H1 (cell line): ENCODE results near the gene DNLZ. TPM values are rescaled to one million over a fixed set of nuclear protein-coding genes. Genes with fewer than 3 reads are reported as not detected.

Experiments
- CTCF ChIA-PET: fragments of 300-600 bp; sonication (Branson Sonifier 250); formaldehyde crosslinking; loops from one replicate; lab custom pipeline; 2021; ENCODE audit not compliant: partially characterized antibody; lab: Charles Lee
- POLR2A ChIA-PET: fragments of 300-600 bp; sonication (Branson Sonifier 250); formaldehyde crosslinking; loops from one replicate; lab custom pipeline; 2021; ENCODE audit warnings: inconsistent platforms; ENCODE audit not compliant: partially characterized antibody; lab: Charles Lee
- DNase-seq, 2 experiments: peaks; one replicate each; pipeline versions ENCODE4 v3.0.0 to v3.0.0-alpha.2; 2010 to 2022; ENCODE audit warnings: low spot score in 2 of 2, low read depth in 1 of 2, mixed read lengths in 1 of 2
- FAIRE-seq: peaks from 2 replicates; lab custom pipeline; 2011; peaks lifted over from hg19 to GRCh38; lab: Jason Lieb, UNC
- H2AFZ ChIP-seq: 2 replicates; pipeline ENCODE4 v1.8.1; 2012; ENCODE audit warnings: low read length, inconsistent platforms
- H2AK5ac ChIP-seq: 2 replicates; pipeline ENCODE4 v1.6.1; 2013; ENCODE audit warnings: low read depth, low read length
- H2BK120ac ChIP-seq: replicated peaks from 2 replicates; pipeline ENCODE3; 2013; ENCODE audit warnings: low read depth, low read length, inconsistent platforms
- H2BK12ac ChIP-seq: 2 replicates; pipeline ENCODE4 v1.6.1; 2013; ENCODE audit warnings: low read depth, low read length
- H2BK15ac ChIP-seq: 2 replicates; pipeline ENCODE4 v1.6.1; 2013; ENCODE audit warnings: low read length
- H2BK20ac ChIP-seq: 2 replicates; pipeline ENCODE4 v1.6.1; 2013; ENCODE audit warnings: low read length
- H2BK5ac ChIP-seq: 2 replicates; pipeline ENCODE4 v1.6.1; 2013; ENCODE audit warnings: low read depth, low read length
- H3K14ac ChIP-seq: 2 replicates; pipeline ENCODE4 v1.6.1; 2013; ENCODE audit warnings: inconsistent platforms; ENCODE audit not compliant: insufficient read length
- H3K18ac ChIP-seq: 2 replicates; pipeline ENCODE4 v1.6.1; 2013; ENCODE audit warnings: low read length; ENCODE audit errors: extremely low read depth
- H3K23ac ChIP-seq: 2 replicates; pipeline ENCODE4 v1.6.1; 2013; ENCODE audit warnings: inconsistent platforms; ENCODE audit not compliant: insufficient read length
- H3K23me2 ChIP-seq: 2 replicates; pipeline ENCODE4 v1.6.1; 2013; ENCODE audit warnings: low read depth, low read length
- H3K27ac ChIP-seq: 2 replicates; pipeline ENCODE4 v1.6.1; 2011; ENCODE audit warnings: low read depth, low read length, inconsistent platforms
- H3K27me3 ChIP-seq, 4 experiments: replicated peaks in 1 of 4; 1 replicate in 1 of 4; 2 replicates in 3 of 4; pipeline versions ENCODE4 v1.6.1 to v1.8.1; 2011 to 2013; ENCODE audit warnings: low read length in 3 of 4, mild to moderate bottlenecking in 3 of 4, inconsistent platforms in 2 of 4, mixed read lengths in 2 of 4, moderate library complexity in 1 of 4; ENCODE audit not compliant: control insufficient read depth in 3 of 4, insufficient read depth in 3 of 4; ENCODE audit errors: extremely low read depth in 1 of 4
- H3K36me3 ChIP-seq, 4 experiments: 2 replicates each; pipeline versions ENCODE4 v1.6.1 to v1.8.1; 2011 to 2013; ENCODE audit warnings: mild to moderate bottlenecking in 4 of 4, low read length in 3 of 4, moderate library complexity in 2 of 4, control low read depth in 1 of 4, inconsistent platforms in 1 of 4; ENCODE audit not compliant: insufficient read depth in 4 of 4, control insufficient read depth in 2 of 4
- H3K4ac ChIP-seq: replicated peaks from 2 replicates; pipeline ENCODE3; 2013; ENCODE audit warnings: low read length, low read depth, mixed read lengths, inconsistent platforms; ENCODE audit not compliant: insufficient read length
- H3K4me1 ChIP-seq, 4 experiments: replicated peaks in 1 of 4; 1 replicate in 1 of 4; 2 replicates in 3 of 4; pipeline versions ENCODE4 v1.6.1 to v1.8.1; 2011 to 2013; ENCODE audit warnings: low read length in 3 of 4, inconsistent platforms in 2 of 4, mixed read lengths in 1 of 4; ENCODE audit not compliant: insufficient read depth in 4 of 4, control insufficient read depth in 3 of 4
- H3K4me2 ChIP-seq, 2 experiments: 2 replicates each; pipeline versions ENCODE4 v1.6.1 to v1.8.1; 2011 to 2013; ENCODE audit warnings: low read depth in 2 of 2, low read length in 2 of 2, control low read depth in 1 of 2, inconsistent platforms in 1 of 2, mild to moderate bottlenecking in 1 of 2; ENCODE audit not compliant: insufficient read depth in 1 of 2
- H3K4me3 ChIP-seq, 4 experiments: fragments of 200-600, 300-600 bp in 1 of 4; sonication (generic), shearing (Covaris generic), sonication (Bioruptor Twin) in 1 of 4; 2 replicates each; pipeline versions ENCODE4 v1.5.1 to v1.8.1; 2011 to 2016; ENCODE audit warnings: low read length in 4 of 4, low read depth in 3 of 4, control low read depth in 2 of 4, inconsistent platforms in 2 of 4, mild to moderate bottlenecking in 2 of 4, mixed read lengths in 1 of 4, moderate library complexity in 1 of 4; ENCODE audit not compliant: insufficient read depth in 2 of 4; ENCODE audit errors: extremely low read depth in 1 of 4
- H3K56ac ChIP-seq: replicated peaks from 2 replicates; pipeline ENCODE3; 2013; ENCODE audit warnings: low read depth, mild to moderate bottlenecking, mixed read lengths, low read length, inconsistent platforms; ENCODE audit not compliant: insufficient read length
- H3K79me1 ChIP-seq: 2 replicates; pipeline ENCODE4 v1.6.1; 2013; ENCODE audit warnings: low read depth, low read length, control low read depth
- H3K79me2 ChIP-seq, 2 experiments: 2 replicates each; pipeline versions ENCODE4 v1.6.1 to v1.8.1; 2012 to 2013; ENCODE audit warnings: low read length in 2 of 2, mild to moderate bottlenecking in 2 of 2, inconsistent platforms in 1 of 2; ENCODE audit not compliant: insufficient read depth in 2 of 2, control insufficient read depth in 1 of 2
- H3K9ac ChIP-seq, 4 experiments: replicated peaks in 1 of 4; 1 replicate in 1 of 4; 2 replicates in 3 of 4; pipeline versions ENCODE4 v1.6.1 to v1.8.1; 2011 to 2013; ENCODE audit warnings: low read depth in 3 of 4, low read length in 3 of 4, control low read depth in 2 of 4, mild to moderate bottlenecking in 2 of 4, moderate library complexity in 2 of 4, inconsistent platforms in 1 of 4; ENCODE audit errors: extremely low read depth in 1 of 4
- H3K9me3 ChIP-seq, 2 experiments: 2 replicates each; pipeline versions ENCODE4 v1.6.1 to v1.8.1; 2012 to 2013; ENCODE audit warnings: mild to moderate bottlenecking in 2 of 2, moderate library complexity in 2 of 2, control low read depth in 1 of 2, inconsistent platforms in 1 of 2, low read depth in 1 of 2, low read length in 1 of 2, mixed read lengths in 1 of 2; ENCODE audit not compliant: insufficient read depth in 2 of 2
- H4K20me1 ChIP-seq, 2 experiments: replicated peaks in 1 of 2; 2 replicates each; pipeline versions ENCODE3 to v1.8.1; 2011 to 2013; ENCODE audit warnings: inconsistent platforms in 2 of 2, low read length in 2 of 2, mild to moderate bottlenecking in 1 of 2; ENCODE audit not compliant: insufficient read depth in 2 of 2, control insufficient read depth in 1 of 2
- H4K5ac ChIP-seq: 2 replicates; pipeline ENCODE4 v1.6.1; 2013; ENCODE audit warnings: low read length, low read depth, mixed read lengths, inconsistent platforms; ENCODE audit not compliant: insufficient read length
- H4K8ac ChIP-seq: 2 replicates; pipeline ENCODE4 v1.8.0; 2013; ENCODE audit warnings: mild to moderate bottlenecking, moderate library complexity, low read length, inconsistent platforms; ENCODE audit not compliant: insufficient read depth; ENCODE audit errors: extremely low read depth
- H4K91ac ChIP-seq: replicated peaks from 2 replicates; pipeline ENCODE3; 2013; ENCODE audit warnings: low read length, mixed read lengths, inconsistent platforms; ENCODE audit not compliant: insufficient read length
- KDM1A ChIP-seq: fragments of 200-600, 300-600 bp; sonication (generic); IDR thresholded peaks from 2 replicates; pipeline ENCODE4 v1.7.1; 2016; ENCODE audit warnings: mild to moderate bottlenecking, low read length, borderline replicate concordance
- KDM4A ChIP-seq: IDR thresholded peaks from one replicate; pipeline ENCODE4 v1.7.1; 2012; ENCODE audit warnings: low read depth, mild to moderate bottlenecking, moderate library complexity, low read length, inconsistent platforms; ENCODE audit not compliant: severe bottlenecking
- SIRT6 ChIP-seq: IDR thresholded peaks from one replicate; pipeline ENCODE4 v1.7.1; 2012; ENCODE audit warnings: low read length, inconsistent platforms
- WGBS, 2 experiments: shearing (Covaris generic) in 1 of 2; methylation state at CpG; one replicate each; pipeline versions ENCODE4 v1.1.6 to v1.1.7; 2013 to 2015; ENCODE audit warnings: low lambda C conversion rate in 2 of 2, mixed read lengths in 2 of 2, inconsistent platforms in 1 of 2, low coverage in 1 of 2, missing lambda C conversion rate in 1 of 2; ENCODE audit not compliant: insufficient replicate concordance in 2 of 2, insufficient coverage in 1 of 2, insufficient read length in 1 of 2; ENCODE audit errors: extremely low coverage in 1 of 2, missing lambda C conversion rate in 1 of 2; 5-methylcytosine and 5-hydroxymethylcytosine counted together
- polyA plus RNA-seq, 7 experiments: library from polyadenylated mRNA; depleted of rRNA in 3 of 7; stranded (reverse) in 5 of 7; unstranded in 2 of 7; fragments of >200 nt in 5 of 7; fragments of 200-250 nt in 2 of 7; gene quantifications; 1 replicate in 5 of 7; 2 replicates in 1 of 7; 4 replicates in 1 of 7; pipeline versions ENCODE4 v1.2.1 to v1.2.3, GENCODE V29; 2011 to 2013; ENCODE audit warnings: missing spikeins in 2 of 7, mixed read lengths in 2 of 7
- total RNA-seq: library from RNA; stranded (reverse); fragmentation: NEBNext Ultra II Directional; extraction: Animal tissue kit (Norgen Biotek cat#: 25700); gene quantifications from 2 replicates; pipeline ENCODE4 v1.2.1, GENCODE V29; 2021

Gene DNLZ
- total and polyA plus RNA-seq, 2 of the 8 experiments (the other 6 are each of a cell fraction or from before 2014, with no cell fraction given): 11.6 to 17.9 TPM

DNA sequence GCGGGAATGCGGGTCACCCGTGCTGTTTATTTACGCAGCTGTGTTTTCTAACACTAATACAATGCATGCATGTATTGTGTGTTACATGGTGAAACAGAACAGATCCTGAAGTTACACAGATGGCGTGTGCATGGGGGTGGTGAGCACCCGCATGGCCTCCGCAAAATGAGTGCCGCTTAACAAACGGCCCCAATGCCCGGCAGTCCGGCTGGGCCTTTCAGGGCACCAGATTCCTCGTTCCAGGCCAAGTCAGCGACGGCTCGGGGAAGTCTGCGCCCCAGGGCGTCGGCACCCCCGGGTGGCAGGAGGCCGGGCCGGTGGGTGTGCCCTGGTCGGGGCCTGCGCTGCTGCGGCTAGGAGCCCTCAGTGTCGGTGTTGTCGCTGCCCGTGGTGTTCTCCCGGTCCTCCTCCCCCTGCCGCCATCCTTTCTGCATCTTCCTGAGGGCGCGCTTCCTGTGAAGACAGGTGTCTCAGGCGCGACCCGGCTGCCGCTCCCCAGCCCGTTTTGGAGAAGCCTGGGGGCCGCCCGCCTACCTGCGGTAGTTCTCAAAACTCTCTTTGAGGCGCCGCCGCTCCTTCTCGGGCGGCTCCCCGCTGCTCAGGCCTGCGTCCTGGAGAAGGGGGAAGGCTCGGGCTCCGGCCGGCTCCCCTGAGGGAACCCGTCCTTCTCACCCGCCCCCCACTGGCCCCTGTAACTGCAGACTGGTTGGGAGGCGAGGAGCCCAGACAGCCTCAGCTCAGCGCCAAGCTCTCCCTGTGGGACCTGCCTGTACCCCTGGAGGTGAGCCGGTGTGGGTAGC is 605 bp upstream of the DNLZ start:
- no peak overlapping the region for H2AFZ ChIP-seq
- peaks cover 3 to 7% of the 10 kb centered on the region in 2 experiments for H4K20me1 ChIP-seq
- H3K18ac ChIP-seq: no peak overlapping the region
- H2BK5ac ChIP-seq: no peak overlapping the region
- H3K4me3 ChIP-seq: peak overlapping the region in 1 of 4 experiments; percentile 97; a peak in 1 of 8 replicates
- H2BK12ac ChIP-seq: no peak overlapping the region
- H3K27me3 ChIP-seq: peaks cover 0 to 2% (median 0%) of the 10 kb centered on the region in 4 experiments; a peak in 2 of 7 replicates
- no peak overlapping the region for H3K14ac ChIP-seq
- H3K56ac ChIP-seq: no peak overlapping the region
- no peaks in the 10 kb centered on the region; the same call in 1 of the 2 replicates for H3K23me2 ChIP-seq
- WGBS, 2 experiments: 82% methylated on average over 36 of the region's 54 CpGs; no CpG with 5 or more reads in 1 of the 2 experiments
- H3K4ac ChIP-seq: no peak overlapping the region
- ChIA-PET POLR2A (interaction anchor here (0.5 to 15.8 kb wide), 15 partner anchors 9 to 961 kb away, joined by 3 to 137 read pairs (median 4); partner anchors contain the start of genes CARD9 and SNAPC4), CTCF (interaction anchor here (0.7 to 7.1 kb wide), 25 partner anchors 8 to 586 kb away, joined by 3 to 80 read pairs (median 5); partner anchors contain the start of gene CARD9)
- H2BK15ac ChIP-seq: peak overlapping the region; percentile 19; the same call in 1 of the 2 replicates
- H3K23ac ChIP-seq: no peak overlapping the region
- H3K79me2 ChIP-seq: no peaks in the 10 kb centered on the region
- H3K9me3 ChIP-seq: peaks cover 0 to 3% of the 10 kb centered on the region in 2 experiments; a peak in 1 of 4 replicates
- no peak overlapping the region for H3K9ac ChIP-seq
- peaks cover 3% of the 10 kb centered on the region for H3K79me1 ChIP-seq
- H2BK20ac ChIP-seq: no peak overlapping the region
- H3K4me2 ChIP-seq: peak overlapping the region; percentile 4 to 69
- DNase-seq: no peak
- no peak overlapping the region for H2AK5ac ChIP-seq
- no peak overlapping the region for H3K27ac ChIP-seq
- no peak overlapping the region for H4K5ac ChIP-seq
- no peak overlapping the region for H2BK120ac ChIP-seq
- peak overlapping the region; percentile 59 for H4K8ac ChIP-seq
- peaks cover 0 to 2% (median 0%) of the 10 kb centered on the region in 4 experiments; a peak in 1 of 8 replicates for H3K36me3 ChIP-seq
- TF ChIP-seq KDM1A (peak; percentile 15; the same call in 1 of the 2 replicates), SIRT6 (no peak), KDM4A (peak; percentile 3)
- no peak for FAIRE-seq
- H4K91ac ChIP-seq: no peak overlapping the region
- peaks cover 0 to 8% (median under 1%) of the 10 kb centered on the region in 4 experiments; a peak in 3 of 7 replicates for H3K4me1 ChIP-seq
